IMR-90 (cell line): ENCODE data around the gene AP3S1. TPM values are rescaled to one million over a fixed set of nuclear protein-coding genes. Genes with fewer than 3 reads are reported as not detected.

ENCODE experiments used
- ATAC-seq: fragments of 200-7000 bp; cut with Tn5 transposase; 2 replicates; pipeline ENCODE4 v1.9.1; 2020; ENCODE audit warnings: low read depth, mild to moderate bottlenecking, moderate library complexity
- BruUV-seq: library from RNA; stranded (reverse); fragments of 400-500 nt; replicated peaks from 2 replicates; lab custom pipeline; 2021; lab: Mats Ljungman, UMichigan
- CTCF ChIA-PET: fragments of 300-600 bp; formaldehyde crosslinking; extraction: SDS; loops from one replicate; lab custom pipeline; 2021; ENCODE audit warnings: antibody characterized with exemption; lab: Yijun Ruan, JAX
- POLR2A ChIA-PET: fragments of 300-600 bp; sonication (Branson Sonifier 250); formaldehyde crosslinking; loops from one replicate; lab custom pipeline; 2022; ENCODE audit warnings: antibody characterized with exemption; ENCODE audit not compliant: unreplicated experiment; lab: Charles Lee
- DNase-seq: peaks from one replicate; pipeline ENCODE4 v3.0.0; 2013
- H2AFZ ChIP-seq: replicated peaks from 2 replicates; pipeline ENCODE3; 2013; ENCODE audit warnings: low read length, mild to moderate bottlenecking; ENCODE audit not compliant: poor library complexity
- H2AK5ac ChIP-seq: 2 replicates; pipeline ENCODE4 v1.6.1; 2013; ENCODE audit warnings: low read depth, low read length, inconsistent platforms
- H2AK9ac ChIP-seq: replicated peaks from 2 replicates; pipeline ENCODE3; 2013; ENCODE audit warnings: mild to moderate bottlenecking, low read depth, low read length, moderate library complexity; ENCODE audit not compliant: poor library complexity
- H2BK120ac ChIP-seq: 2 replicates; pipeline ENCODE4 v1.6.1; 2013; ENCODE audit warnings: low read depth, low read length, inconsistent platforms
- H2BK15ac ChIP-seq: 3 replicates; pipeline ENCODE4 v1.6.1; 2013; ENCODE audit warnings: low read depth, low read length, inconsistent platforms
- H2BK20ac ChIP-seq: 2 replicates; pipeline ENCODE4 v1.6.1; 2013; ENCODE audit warnings: low read depth, mild to moderate bottlenecking, inconsistent platforms, low read length, moderate library complexity
- H2BK5ac ChIP-seq: 2 replicates; pipeline ENCODE4 v1.6.1; 2013; ENCODE audit warnings: mild to moderate bottlenecking, low read depth, low read length, inconsistent platforms; ENCODE audit not compliant: poor library complexity, severe bottlenecking
- H3K14ac ChIP-seq: replicated peaks from 2 replicates; pipeline ENCODE4 v1.6.1; 2013; ENCODE audit warnings: low read depth, low read length, inconsistent platforms
- H3K18ac ChIP-seq: 2 replicates; pipeline ENCODE4 v1.6.1; 2013; ENCODE audit warnings: low read depth, low read length, control low read depth
- H3K23ac ChIP-seq: 2 replicates; pipeline ENCODE4 v1.6.1; 2013; ENCODE audit warnings: low read depth, low read length, inconsistent platforms
- H3K27ac ChIP-seq: 2 replicates; pipeline ENCODE4 v1.5.1; 2013; ENCODE audit warnings: mild to moderate bottlenecking, control low read depth, low read length; ENCODE audit not compliant: insufficient read depth
- H3K27me3 ChIP-seq: 2 replicates; pipeline ENCODE4 v1.6.1; 2013; ENCODE audit warnings: low read length; ENCODE audit not compliant: control insufficient read depth, insufficient read depth
- H3K36me3 ChIP-seq: 2 replicates; pipeline ENCODE4 v1.6.1; 2013; ENCODE audit warnings: low read length, mixed read lengths; ENCODE audit not compliant: control insufficient read depth, insufficient read depth
- H3K4ac ChIP-seq: 2 replicates; pipeline ENCODE4 v1.6.1; 2013; ENCODE audit warnings: low read depth, low read length, inconsistent platforms
- H3K4me1 ChIP-seq: 2 replicates; pipeline ENCODE4 v1.6.1; 2013; ENCODE audit warnings: low read length, mixed read lengths; ENCODE audit not compliant: control insufficient read depth, insufficient read depth
- H3K4me2 ChIP-seq: 2 replicates; pipeline ENCODE4 v1.6.1; 2013; ENCODE audit warnings: low read depth, mild to moderate bottlenecking, control low read depth, low read length, moderate library complexity
- H3K4me3 ChIP-seq: 2 replicates; pipeline ENCODE4 v1.5.1; 2013; ENCODE audit warnings: low read depth, mild to moderate bottlenecking, control low read depth, low read length, moderate library complexity; ENCODE audit not compliant: insufficient read depth
- H3K56ac ChIP-seq: 2 replicates; pipeline ENCODE4 v1.6.1; 2013; ENCODE audit warnings: low read length, inconsistent platforms; ENCODE audit not compliant: insufficient read depth; ENCODE audit errors: extremely low read depth
- H3K79me1 ChIP-seq, 2 experiments: 2 replicates each; pipeline ENCODE4 v1.6.1; 2013; ENCODE audit warnings: low read length in 2 of 2, inconsistent platforms in 1 of 2, low read depth in 1 of 2
- H3K9ac ChIP-seq: 2 replicates; pipeline ENCODE4 v1.6.1; 2013; ENCODE audit warnings: low read depth, low read length, control low read depth
- H3K9me1 ChIP-seq: 2 replicates; pipeline ENCODE4 v1.6.1; 2013; ENCODE audit warnings: low read length, inconsistent platforms; ENCODE audit not compliant: insufficient read depth
- H3K9me3 ChIP-seq: 2 replicates; pipeline ENCODE4 v1.6.1; 2013; ENCODE audit warnings: low read length; ENCODE audit not compliant: control insufficient read depth, insufficient read depth
- H4K20me1 ChIP-seq: 2 replicates; pipeline ENCODE4 v1.6.1; 2013; ENCODE audit warnings: low read length, inconsistent platforms; ENCODE audit not compliant: insufficient read depth
- H4K5ac ChIP-seq: 2 replicates; pipeline ENCODE4 v1.6.1; 2013; ENCODE audit warnings: mild to moderate bottlenecking, low read depth, low read length, control low read depth
- H4K8ac ChIP-seq, 2 experiments: 2 replicates each; pipeline ENCODE4 v1.6.1; 2013; ENCODE audit warnings: low read depth in 2 of 2, low read length in 2 of 2, control low read depth in 1 of 2, inconsistent platforms in 1 of 2
- H4K91ac ChIP-seq: 2 replicates; pipeline ENCODE4 v1.6.1; 2013; ENCODE audit warnings: low read depth, low read length, inconsistent platforms; ENCODE audit not compliant: insufficient read depth
- CEBPB ChIP-seq: IDR thresholded peaks from 2 replicates; pipeline ENCODE4 v1.6.1; 2012; ENCODE audit warnings: low read depth, low read length, improper control_type of control experiment
- CHD1 ChIP-seq: IDR thresholded peaks from 2 replicates; pipeline ENCODE4 v1.6.1; 2012; ENCODE audit warnings: low read depth, low read length, improper control_type of control experiment
- CTCF ChIP-seq: conservative IDR thresholded peaks from 2 replicates; pipeline ENCODE4 v1.5.1; 2012; ENCODE audit warnings: mild to moderate bottlenecking, low read depth, low read length, improper control_type of control experiment
- ELK1 ChIP-seq: fragments of 150-350 bp; IDR thresholded peaks from 2 replicates; pipeline ENCODE4 v1.6.1; 2016; ENCODE audit warnings: low read depth, mild to moderate bottlenecking, low read length, moderate library complexity, borderline replicate concordance
- MAZ ChIP-seq: IDR thresholded peaks from 2 replicates; pipeline ENCODE4 v1.6.1; 2012; ENCODE audit warnings: low read depth, mild to moderate bottlenecking, low read length, improper control_type of control experiment, moderate library complexity, borderline replicate concordance
- NFE2L2 ChIP-seq: fragments of 150-350 bp; IDR thresholded peaks from 2 replicates; pipeline ENCODE4 v1.6.1; 2016; ENCODE audit warnings: low read depth, mild to moderate bottlenecking, low read length
- POLR2A ChIP-seq: IDR thresholded peaks from 2 replicates; pipeline ENCODE4 v1.6.1; 2012; ENCODE audit warnings: mild to moderate bottlenecking, low read depth, low read length
- RCOR1 ChIP-seq: IDR thresholded peaks from 2 replicates; pipeline ENCODE4 v1.6.1; 2012; ENCODE audit warnings: mild to moderate bottlenecking, low read length, improper control_type of control experiment; ENCODE audit not compliant: insufficient replicate concordance
- USF2 ChIP-seq: fragments of 150-350 bp; IDR thresholded peaks from 2 replicates; pipeline ENCODE4 v1.6.1; 2017; ENCODE audit warnings: mild to moderate bottlenecking, antibody characterized with exemption, low read length, low read depth
- WGBS, 2 experiments: methylation state at CpG; one replicate each; pipeline versions ENCODE4 v1.1.5 to v1.1.7; 2013; ENCODE audit warnings: missing lambda C conversion rate in 2 of 2; ENCODE audit not compliant: insufficient read length in 1 of 2; ENCODE audit errors: extremely low coverage in 2 of 2; 5-methylcytosine and 5-hydroxymethylcytosine counted together
- dilution Hi-C: fragments of 300-500 bp; cut with HindIII; formaldehyde crosslinking; loops from one replicate; pipeline ENCODE4 v1.14.3; 2018; ENCODE audit warnings: low sequenced_read_pairs; ENCODE audit not compliant: unreplicated experiment
- in situ Hi-C: fragments of 300-500 bp; cut with MboI; formaldehyde crosslinking; loops from 3 replicates; pipeline ENCODE4 v1.14.3; 2019; ENCODE audit warnings: low sequenced_read_pairs, inconsistent platforms, mixed read lengths
- intact Hi-C: fragments of 100-400 bp; cut with micrococcal nuclease; formaldehyde crosslinking; loops from 2 replicates; pipeline ENCODE4 v1.10.0; 2022
- polyA plus RNA-seq, 3 experiments: library from polyadenylated mRNA; depleted of rRNA; stranded (reverse); fragments of >200 nt; gene quantifications; 2 replicates each; pipeline ENCODE4 v1.2.3, GENCODE V29; 2012; ENCODE audit warnings: low replicate concordance in 1 of 3
- total RNA-seq: library from RNA; depleted of rRNA; stranded (reverse); fragments of >200 nt; gene quantifications from 2 replicates; pipeline ENCODE4 v1.2.3, GENCODE V29; 2012

AP3S1 gene
- total and polyA plus RNA-seq, 2 of the 4 experiments (the other 2 are of a cell fraction) = 21.9 to 73.1 TPM

- DNase-seq (no peak), ATAC-seq (no peak)
- H3K4ac ChIP-seq = no peak overlapping the region
- POLR2A ChIA-PET = no interaction called here
- H3K9me3 ChIP-seq = no peaks in the 10 kb centered on the region
- no peak overlapping the region for H3K23ac ChIP-seq
- no peak overlapping the region for H4K5ac ChIP-seq
- no peak overlapping the region for H3K9ac ChIP-seq
- no CpG with 5 or more reads among the region's 4 CpGs for WGBS, 2 experiments
- H3K4me1 ChIP-seq = peaks cover 3% of the 10 kb centered on the region; the same call in 1 of the 2 replicates
- no peak overlapping the region for H2AK5ac ChIP-seq
- no peak overlapping the region for H3K18ac ChIP-seq
- no peak overlapping the region for H3K27ac ChIP-seq
- no peak for TF ChIP-seq USF2
- no peak for TF ChIP-seq CHD1
- no peak for TF ChIP-seq CEBPB
- TF ChIP-seq MAZ = no peak
- no peak for TF ChIP-seq CTCF
- TF ChIP-seq ELK1 = no peak
- TF ChIP-seq NFE2L2 = no peak
- TF ChIP-seq RCOR1 = no peak
- no peak for TF ChIP-seq POLR2A
- dilution Hi-C loops (no loop called here), intact Hi-C loops (loop anchor here (5.0 to 10.0 kb wide), 2 partner anchors 291 to 523 kb away; partner anchors contain the start of gene FEM1C), in situ Hi-C loops (loop anchor here (5.0 to 25.0 kb wide), 2 partner anchors 208 to 548 kb away; partner anchors contain the start of genes CCDC112 and TMED7)
- no peak overlapping the region for H2BK15ac ChIP-seq
- no peak overlapping the region for H2BK5ac ChIP-seq
- H3K36me3 ChIP-seq = peaks cover 11% of the 10 kb centered on the region
- H4K20me1 ChIP-seq = peaks cover 13% of the 10 kb centered on the region
- no peak overlapping the region for H2AK9ac ChIP-seq
- H4K91ac ChIP-seq = no peak overlapping the region
- no peak overlapping the region for H4K8ac ChIP-seq
- no peak overlapping the region for H3K14ac ChIP-seq
- H3K27me3 ChIP-seq = no peaks in the 10 kb centered on the region
- no peak overlapping the region for H2AFZ ChIP-seq
- CTCF ChIA-PET = no interaction called here
- BruUV-seq = no TSS peak
- H3K56ac ChIP-seq = no peak overlapping the region
- H2BK20ac ChIP-seq = no peak overlapping the region
- no peaks in the 10 kb centered on the region for H3K9me1 ChIP-seq
- H3K79me1 ChIP-seq = peaks cover 5 to 13% of the 10 kb centered on the region in 2 experiments; a peak in 3 of 4 replicates
- H3K4me2 ChIP-seq = no peak overlapping the region
- no peak overlapping the region for H2BK120ac ChIP-seq
- H3K4me3 ChIP-seq = no peak overlapping the region
Measured at GRCh38 chr5:115835481-115835880, 6.3 kb upstream of the AP3S1 start.
